IMR-90 (cell line): ENCODE measurements around the gene OPRL1. TPM values are rescaled to one million over a fixed set of nuclear protein-coding genes. Genes with fewer than 3 reads are reported as not detected.

Experiments
- ATAC-seq: fragments of 200-7000 bp; cut with Tn5 transposase; 2 replicates; pipeline ENCODE4 v1.9.1; 2020; ENCODE audit warnings: low read depth, mild to moderate bottlenecking, moderate library complexity
- BruUV-seq: library from RNA; stranded (reverse); fragments of 400-500 nt; replicated peaks from 2 replicates; lab custom pipeline; 2021; lab: Mats Ljungman, UMichigan
- CTCF ChIA-PET: fragments of 300-600 bp; formaldehyde crosslinking; extraction: SDS; loops from one replicate; lab custom pipeline; 2021; ENCODE audit warnings: antibody characterized with exemption; lab: Yijun Ruan, JAX
- POLR2A ChIA-PET: fragments of 300-600 bp; sonication (Branson Sonifier 250); formaldehyde crosslinking; loops from one replicate; lab custom pipeline; 2022; ENCODE audit warnings: antibody characterized with exemption; ENCODE audit not compliant: unreplicated experiment; lab: Charles Lee
- DNase-seq: peaks from one replicate; pipeline ENCODE4 v3.0.0; 2013
- H2AFZ ChIP-seq: replicated peaks from 2 replicates; pipeline ENCODE3; 2013; ENCODE audit warnings: low read length, mild to moderate bottlenecking; ENCODE audit not compliant: poor library complexity
- H2AK5ac ChIP-seq: 2 replicates; pipeline ENCODE4 v1.6.1; 2013; ENCODE audit warnings: low read depth, low read length, inconsistent platforms
- H2AK9ac ChIP-seq: replicated peaks from 2 replicates; pipeline ENCODE3; 2013; ENCODE audit warnings: mild to moderate bottlenecking, low read depth, low read length, moderate library complexity; ENCODE audit not compliant: poor library complexity
- H2BK120ac ChIP-seq: 2 replicates; pipeline ENCODE4 v1.6.1; 2013; ENCODE audit warnings: low read depth, low read length, inconsistent platforms
- H2BK15ac ChIP-seq: 3 replicates; pipeline ENCODE4 v1.6.1; 2013; ENCODE audit warnings: low read depth, low read length, inconsistent platforms
- H2BK20ac ChIP-seq: 2 replicates; pipeline ENCODE4 v1.6.1; 2013; ENCODE audit warnings: low read depth, mild to moderate bottlenecking, inconsistent platforms, low read length, moderate library complexity
- H2BK5ac ChIP-seq: 2 replicates; pipeline ENCODE4 v1.6.1; 2013; ENCODE audit warnings: mild to moderate bottlenecking, low read depth, low read length, inconsistent platforms; ENCODE audit not compliant: poor library complexity, severe bottlenecking
- H3K14ac ChIP-seq: replicated peaks from 2 replicates; pipeline ENCODE4 v1.6.1; 2013; ENCODE audit warnings: low read depth, low read length, inconsistent platforms
- H3K18ac ChIP-seq: 2 replicates; pipeline ENCODE4 v1.6.1; 2013; ENCODE audit warnings: low read depth, low read length, control low read depth
- H3K23ac ChIP-seq: 2 replicates; pipeline ENCODE4 v1.6.1; 2013; ENCODE audit warnings: low read depth, low read length, inconsistent platforms
- H3K27ac ChIP-seq: 2 replicates; pipeline ENCODE4 v1.5.1; 2013; ENCODE audit warnings: mild to moderate bottlenecking, control low read depth, low read length; ENCODE audit not compliant: insufficient read depth
- H3K27me3 ChIP-seq: 2 replicates; pipeline ENCODE4 v1.6.1; 2013; ENCODE audit warnings: low read length; ENCODE audit not compliant: control insufficient read depth, insufficient read depth
- H3K36me3 ChIP-seq: 2 replicates; pipeline ENCODE4 v1.6.1; 2013; ENCODE audit warnings: low read length, mixed read lengths; ENCODE audit not compliant: control insufficient read depth, insufficient read depth
- H3K4ac ChIP-seq: 2 replicates; pipeline ENCODE4 v1.6.1; 2013; ENCODE audit warnings: low read depth, low read length, inconsistent platforms
- H3K4me1 ChIP-seq: 2 replicates; pipeline ENCODE4 v1.6.1; 2013; ENCODE audit warnings: low read length, mixed read lengths; ENCODE audit not compliant: control insufficient read depth, insufficient read depth
- H3K4me2 ChIP-seq: 2 replicates; pipeline ENCODE4 v1.6.1; 2013; ENCODE audit warnings: low read depth, mild to moderate bottlenecking, control low read depth, low read length, moderate library complexity
- H3K4me3 ChIP-seq: 2 replicates; pipeline ENCODE4 v1.5.1; 2013; ENCODE audit warnings: low read depth, mild to moderate bottlenecking, control low read depth, low read length, moderate library complexity; ENCODE audit not compliant: insufficient read depth
- H3K56ac ChIP-seq: 2 replicates; pipeline ENCODE4 v1.6.1; 2013; ENCODE audit warnings: low read length, inconsistent platforms; ENCODE audit not compliant: insufficient read depth; ENCODE audit errors: extremely low read depth
- H3K79me1 ChIP-seq, 2 experiments: 2 replicates each; pipeline ENCODE4 v1.6.1; 2013; ENCODE audit warnings: low read length in 2 of 2, inconsistent platforms in 1 of 2, low read depth in 1 of 2
- H3K9ac ChIP-seq: 2 replicates; pipeline ENCODE4 v1.6.1; 2013; ENCODE audit warnings: low read depth, low read length, control low read depth
- H3K9me1 ChIP-seq: 2 replicates; pipeline ENCODE4 v1.6.1; 2013; ENCODE audit warnings: low read length, inconsistent platforms; ENCODE audit not compliant: insufficient read depth
- H3K9me3 ChIP-seq: 2 replicates; pipeline ENCODE4 v1.6.1; 2013; ENCODE audit warnings: low read length; ENCODE audit not compliant: control insufficient read depth, insufficient read depth
- H4K20me1 ChIP-seq: 2 replicates; pipeline ENCODE4 v1.6.1; 2013; ENCODE audit warnings: low read length, inconsistent platforms; ENCODE audit not compliant: insufficient read depth
- H4K5ac ChIP-seq: 2 replicates; pipeline ENCODE4 v1.6.1; 2013; ENCODE audit warnings: mild to moderate bottlenecking, low read depth, low read length, control low read depth
- H4K8ac ChIP-seq, 2 experiments: 2 replicates each; pipeline ENCODE4 v1.6.1; 2013; ENCODE audit warnings: low read depth in 2 of 2, low read length in 2 of 2, control low read depth in 1 of 2, inconsistent platforms in 1 of 2
- H4K91ac ChIP-seq: 2 replicates; pipeline ENCODE4 v1.6.1; 2013; ENCODE audit warnings: low read depth, low read length, inconsistent platforms; ENCODE audit not compliant: insufficient read depth
- BHLHE40 ChIP-seq: fragments of 150-350 bp; IDR thresholded peaks from 2 replicates; pipeline ENCODE4 v1.6.1; 2016; ENCODE audit warnings: mild to moderate bottlenecking, low read depth, low read length
- CHD1 ChIP-seq: IDR thresholded peaks from 2 replicates; pipeline ENCODE4 v1.6.1; 2012; ENCODE audit warnings: low read depth, low read length, improper control_type of control experiment
- FOS ChIP-seq: fragments of 150-350 bp; IDR thresholded peaks from 2 replicates; pipeline ENCODE4 v1.6.1; 2016; ENCODE audit warnings: low read depth, low read length
- MAZ ChIP-seq: IDR thresholded peaks from 2 replicates; pipeline ENCODE4 v1.6.1; 2012; ENCODE audit warnings: low read depth, mild to moderate bottlenecking, low read length, improper control_type of control experiment, moderate library complexity, borderline replicate concordance
- MXI1 ChIP-seq: IDR thresholded peaks from 2 replicates; pipeline ENCODE4 v1.6.1; 2012; ENCODE audit warnings: low read depth, mild to moderate bottlenecking, low read length, moderate library complexity, borderline replicate concordance
- POLR2A ChIP-seq: IDR thresholded peaks from 2 replicates; pipeline ENCODE4 v1.6.1; 2012; ENCODE audit warnings: mild to moderate bottlenecking, low read depth, low read length
- RCOR1 ChIP-seq: IDR thresholded peaks from 2 replicates; pipeline ENCODE4 v1.6.1; 2012; ENCODE audit warnings: mild to moderate bottlenecking, low read length, improper control_type of control experiment; ENCODE audit not compliant: insufficient replicate concordance
- RFX5 ChIP-seq: IDR thresholded peaks from 2 replicates; pipeline ENCODE4 v1.8.0; 2012; ENCODE audit warnings: low read depth, mild to moderate bottlenecking, low read length, moderate library complexity
- SMC3 ChIP-seq: fragments of 150-350 bp; IDR thresholded peaks from 2 replicates; pipeline ENCODE4 v1.6.1; 2016; ENCODE audit warnings: low read depth, mild to moderate bottlenecking, antibody characterized with exemption, low read length, moderate library complexity
- WGBS, 2 experiments: methylation state at CpG; one replicate each; pipeline versions ENCODE4 v1.1.5 to v1.1.7; 2013; ENCODE audit warnings: missing lambda C conversion rate in 2 of 2; ENCODE audit not compliant: insufficient read length in 1 of 2; ENCODE audit errors: extremely low coverage in 2 of 2; 5-methylcytosine and 5-hydroxymethylcytosine counted together
- dilution Hi-C: fragments of 300-500 bp; cut with HindIII; formaldehyde crosslinking; loops from one replicate; pipeline ENCODE4 v1.14.3; 2018; ENCODE audit warnings: low sequenced_read_pairs; ENCODE audit not compliant: unreplicated experiment
- in situ Hi-C: fragments of 300-500 bp; cut with MboI; formaldehyde crosslinking; loops from 3 replicates; pipeline ENCODE4 v1.14.3; 2019; ENCODE audit warnings: low sequenced_read_pairs, inconsistent platforms, mixed read lengths
- intact Hi-C: fragments of 100-400 bp; cut with micrococcal nuclease; formaldehyde crosslinking; loops from 2 replicates; pipeline ENCODE4 v1.10.0; 2022
- polyA plus RNA-seq, 3 experiments: library from polyadenylated mRNA; depleted of rRNA; stranded (reverse); fragments of >200 nt; gene quantifications; 2 replicates each; pipeline ENCODE4 v1.2.3, GENCODE V29; 2012; ENCODE audit warnings: low replicate concordance in 1 of 3
- total RNA-seq: library from RNA; depleted of rRNA; stranded (reverse); fragments of >200 nt; gene quantifications from 2 replicates; pipeline ENCODE4 v1.2.3, GENCODE V29; 2012
- TF ChIP-seq, protein P1 (sequence below): fragments of 150-350 bp; IDR thresholded peaks from 2 replicates; pipeline ENCODE4 v1.6.1; 2017; ENCODE audit warnings: mild to moderate bottlenecking, antibody characterized with exemption, low read length, low read depth
- TF ChIP-seq, protein P2 (sequence below): conservative IDR thresholded peaks from 2 replicates; pipeline ENCODE4 v1.5.1; 2012; ENCODE audit warnings: mild to moderate bottlenecking, low read depth, low read length, improper control_type of control experiment
- TF ChIP-seq, protein P3 (sequence below): fragments of 150-350 bp; IDR thresholded peaks from 2 replicates; pipeline ENCODE4 v1.6.1; 2016; ENCODE audit warnings: low read depth, mild to moderate bottlenecking, low read length, moderate library complexity, borderline replicate concordance

The OPRL1 gene
- total and polyA plus RNA-seq, 2 of the 4 experiments (the other 2 are of a cell fraction), result 0.36 to 1.2 TPM

DNA sequence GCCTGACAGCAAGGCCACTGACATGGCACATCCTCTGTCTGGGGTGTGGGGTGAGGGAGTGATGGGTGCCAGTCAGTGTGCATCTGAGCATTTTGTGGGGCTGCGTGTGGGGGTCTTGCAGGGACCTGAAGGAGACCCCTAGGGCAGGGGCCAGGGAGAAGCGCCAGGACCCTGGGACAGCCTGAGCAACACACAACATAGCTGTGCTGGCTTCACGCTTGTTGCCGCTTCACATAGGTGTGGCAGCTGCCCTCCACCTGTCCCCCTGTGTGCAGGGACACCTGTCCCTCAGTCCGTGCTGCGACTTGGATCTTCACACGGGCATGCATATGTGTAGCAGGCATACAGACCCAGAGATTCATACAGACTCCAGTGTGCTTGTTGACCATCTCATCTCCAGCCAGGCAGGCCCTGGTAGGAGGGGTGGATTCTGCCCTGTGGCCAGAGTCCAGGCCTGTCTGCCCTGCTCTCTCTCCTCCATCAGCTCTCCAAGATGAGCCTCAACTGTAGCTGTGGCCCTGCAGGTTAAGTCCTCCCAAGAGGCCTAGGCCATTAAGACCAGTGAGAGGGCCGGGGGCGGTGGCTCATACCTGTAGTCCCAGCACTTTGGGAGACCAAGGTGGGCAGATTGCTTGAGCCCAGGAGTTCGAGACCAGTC lies 30.7 kb downstream of the OPRL1 start:
- Histone ChIP-seq H3K79me1 (no peaks in the 10 kb centered on the region), H3K18ac (no peak overlapping the region), H3K23ac (no peak overlapping the region), H3K9ac (no peak overlapping the region), H3K14ac (no peak overlapping the region), H3K4me2 (no peak overlapping the region), H3K4ac (no peak overlapping the region), H2AK5ac (no peak overlapping the region), H3K27ac (no peak overlapping the region), H2BK5ac (no peak overlapping the region), H3K27me3 (peaks cover 44% of the 10 kb centered on the region), H3K36me3 (no peaks in the 10 kb centered on the region), H2BK20ac (no peak overlapping the region), H3K56ac (no peak overlapping the region), H3K4me1 (no peaks in the 10 kb centered on the region), H4K20me1 (no peaks in the 10 kb centered on the region), H4K5ac (no peak overlapping the region), H4K91ac (no peak overlapping the region), H3K9me3 (no peaks in the 10 kb centered on the region), H2AK9ac (no peak overlapping the region), H3K9me1 (no peaks in the 10 kb centered on the region), H3K4me3 (no peak overlapping the region), H2BK15ac (no peak overlapping the region), H2AFZ (no peak overlapping the region), H2BK120ac (no peak overlapping the region), H4K8ac (no peak overlapping the region)
- dilution Hi-C loops, result no loop called here
- ATAC-seq, result no peak
- BruUV-seq, result no TSS peak
- 85% methylated on average over 4 of the region's 10 CpGs; no CpG with 5 or more reads in 1 of the 2 experiments for WGBS, 2 experiments
- DNase-seq, result no peak
- ChIA-PET POLR2A (no interaction called here), CTCF (no interaction called here)
- no peak for TF ChIP-seq CHD1
- TF ChIP-seq MXI1, result no peak
- no peak for TF ChIP-seq FOS
- no peak for TF ChIP-seq RFX5
- TF ChIP-seq, protein P1, sequence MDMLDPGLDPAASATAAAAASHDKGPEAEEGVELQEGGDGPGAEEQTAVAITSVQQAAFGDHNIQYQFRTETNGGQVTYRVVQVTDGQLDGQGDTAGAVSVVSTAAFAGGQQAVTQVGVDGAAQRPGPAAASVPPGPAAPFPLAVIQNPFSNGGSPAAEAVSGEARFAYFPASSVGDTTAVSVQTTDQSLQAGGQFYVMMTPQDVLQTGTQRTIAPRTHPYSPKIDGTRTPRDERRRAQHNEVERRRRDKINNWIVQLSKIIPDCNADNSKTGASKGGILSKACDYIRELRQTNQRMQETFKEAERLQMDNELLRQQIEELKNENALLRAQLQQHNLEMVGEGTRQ, result no peak
- no peak for TF ChIP-seq MAZ
- no peak for TF ChIP-seq POLR2A
- TF ChIP-seq, protein P2, sequence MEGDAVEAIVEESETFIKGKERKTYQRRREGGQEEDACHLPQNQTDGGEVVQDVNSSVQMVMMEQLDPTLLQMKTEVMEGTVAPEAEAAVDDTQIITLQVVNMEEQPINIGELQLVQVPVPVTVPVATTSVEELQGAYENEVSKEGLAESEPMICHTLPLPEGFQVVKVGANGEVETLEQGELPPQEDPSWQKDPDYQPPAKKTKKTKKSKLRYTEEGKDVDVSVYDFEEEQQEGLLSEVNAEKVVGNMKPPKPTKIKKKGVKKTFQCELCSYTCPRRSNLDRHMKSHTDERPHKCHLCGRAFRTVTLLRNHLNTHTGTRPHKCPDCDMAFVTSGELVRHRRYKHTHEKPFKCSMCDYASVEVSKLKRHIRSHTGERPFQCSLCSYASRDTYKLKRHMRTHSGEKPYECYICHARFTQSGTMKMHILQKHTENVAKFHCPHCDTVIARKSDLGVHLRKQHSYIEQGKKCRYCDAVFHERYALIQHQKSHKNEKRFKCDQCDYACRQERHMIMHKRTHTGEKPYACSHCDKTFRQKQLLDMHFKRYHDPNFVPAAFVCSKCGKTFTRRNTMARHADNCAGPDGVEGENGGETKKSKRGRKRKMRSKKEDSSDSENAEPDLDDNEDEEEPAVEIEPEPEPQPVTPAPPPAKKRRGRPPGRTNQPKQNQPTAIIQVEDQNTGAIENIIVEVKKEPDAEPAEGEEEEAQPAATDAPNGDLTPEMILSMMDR, result no peak
- TF ChIP-seq, protein P3, sequence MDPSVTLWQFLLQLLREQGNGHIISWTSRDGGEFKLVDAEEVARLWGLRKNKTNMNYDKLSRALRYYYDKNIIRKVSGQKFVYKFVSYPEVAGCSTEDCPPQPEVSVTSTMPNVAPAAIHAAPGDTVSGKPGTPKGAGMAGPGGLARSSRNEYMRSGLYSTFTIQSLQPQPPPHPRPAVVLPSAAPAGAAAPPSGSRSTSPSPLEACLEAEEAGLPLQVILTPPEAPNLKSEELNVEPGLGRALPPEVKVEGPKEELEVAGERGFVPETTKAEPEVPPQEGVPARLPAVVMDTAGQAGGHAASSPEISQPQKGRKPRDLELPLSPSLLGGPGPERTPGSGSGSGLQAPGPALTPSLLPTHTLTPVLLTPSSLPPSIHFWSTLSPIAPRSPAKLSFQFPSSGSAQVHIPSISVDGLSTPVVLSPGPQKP, result no peak
- TF ChIP-seq SMC3, result no peak
- TF ChIP-seq RCOR1, result no peak
- TF ChIP-seq BHLHE40, result no peak
- intact Hi-C loops, result no loop called here
- in situ Hi-C loops, result no loop called here
